ENCODE measurements around the gene PFN2.
"Not testable (repeated sequence)": the region's sequence is repeated elsewhere in the genome, so short reads cannot be mapped to it uniquely, and the experiment has no call there.

The PFN2 gene, protein sequence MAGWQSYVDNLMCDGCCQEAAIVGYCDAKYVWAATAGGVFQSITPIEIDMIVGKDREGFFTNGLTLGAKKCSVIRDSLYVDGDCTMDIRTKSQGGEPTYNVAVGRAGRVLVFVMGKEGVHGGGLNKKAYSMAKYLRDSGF

DNA sequence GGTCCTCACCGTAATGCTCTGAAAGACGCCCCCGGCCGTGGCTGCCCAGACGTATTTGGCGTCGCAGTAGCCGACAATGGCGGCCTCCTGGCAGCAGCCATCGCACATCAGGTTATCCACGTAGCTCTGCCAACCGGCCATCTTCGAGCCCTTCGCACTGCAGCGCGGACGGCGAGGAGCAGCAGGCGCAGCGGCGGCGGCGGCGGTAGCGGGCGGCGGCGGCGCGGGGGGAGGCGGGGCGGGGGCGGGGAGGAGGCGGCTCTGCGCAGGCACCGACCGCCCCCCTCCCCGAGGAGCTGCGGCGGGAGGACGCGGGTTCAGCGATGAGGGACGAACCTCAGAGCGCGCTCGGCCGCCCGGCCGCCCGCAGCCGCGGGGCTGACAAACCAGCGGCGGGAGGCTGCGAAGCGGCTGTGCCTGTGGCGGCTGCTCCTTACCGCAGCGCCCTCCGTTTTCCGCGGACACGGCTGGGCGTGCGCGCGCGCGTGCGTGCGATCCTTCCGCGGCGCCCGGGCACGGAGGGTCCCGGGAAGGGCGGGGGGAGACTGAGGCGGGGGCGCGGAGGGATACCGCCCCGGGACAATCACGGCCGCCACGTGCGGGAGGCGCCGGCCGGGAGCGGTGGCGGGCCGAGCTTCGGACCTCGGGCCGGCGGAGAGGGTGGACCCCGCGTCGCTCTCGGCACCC, at the start of gene PFN2:
Gene PFN2 (minus strand): TSS at position 180 of the 687 bp plus-strand sequence. CDS start 39 bp downstream, at position 141.
- DNase-seq: peak; percentile 29

DNA sequence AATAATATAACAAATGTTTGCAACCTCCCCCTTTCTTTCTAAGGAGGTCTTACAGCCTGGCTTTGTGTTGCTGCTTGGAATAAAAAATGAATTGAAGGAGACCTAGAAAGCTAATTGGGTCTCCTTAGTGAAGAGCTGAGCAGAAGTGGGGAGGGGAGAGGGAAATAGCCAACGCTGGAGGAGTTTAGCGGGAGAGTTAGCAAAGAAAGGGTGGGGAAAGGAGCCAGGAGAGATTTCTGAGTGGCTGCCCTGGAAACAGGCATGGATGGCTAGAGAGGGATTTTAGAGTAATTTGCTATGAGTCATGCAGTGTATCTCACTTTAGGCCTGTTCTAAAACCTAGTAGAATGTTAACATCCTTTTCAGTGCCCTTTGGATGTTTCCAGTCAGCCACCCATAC, 45.2 kb upstream of the PFN2 start:
- DNase-seq: no peak

DNA sequence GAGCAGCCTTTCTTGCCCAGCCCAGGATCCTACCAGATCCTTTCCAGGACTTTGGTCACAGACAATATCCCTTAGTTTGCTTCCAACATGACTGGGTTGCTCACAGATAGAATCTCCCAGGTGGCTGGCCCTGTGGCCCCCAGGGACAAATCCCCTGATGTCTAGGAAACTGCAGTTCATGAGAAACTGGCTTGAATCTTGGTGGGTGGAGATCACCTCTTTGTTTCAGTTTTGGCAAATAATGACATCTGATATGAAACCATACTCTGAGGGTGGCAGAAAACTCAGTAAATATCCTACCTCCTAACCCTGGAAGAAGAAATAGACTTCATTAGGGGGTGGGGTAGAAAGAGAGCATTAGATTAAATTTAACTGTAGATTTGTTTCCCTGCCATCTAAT, 44.1 kb upstream of the PFN2 start:
- DNase-seq: no peak

DNA sequence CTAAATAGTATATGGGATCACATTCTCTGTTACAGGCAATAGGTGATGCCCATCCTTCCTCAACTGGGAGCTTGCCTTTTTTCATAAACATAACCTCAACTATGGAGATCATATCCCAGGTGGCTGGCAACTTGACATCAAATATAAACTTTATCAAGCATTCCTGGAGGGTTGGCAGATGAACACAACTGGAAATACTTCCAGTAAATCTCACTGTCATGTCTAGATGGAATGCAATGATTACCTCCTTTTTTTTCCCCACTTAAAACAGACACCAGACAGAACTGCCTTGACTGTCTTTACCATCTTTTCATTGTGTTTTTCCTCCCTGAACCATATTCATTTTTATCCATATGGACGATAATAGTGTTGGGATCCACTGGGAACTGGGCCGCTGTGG, 43.1 kb upstream of the PFN2 start:
- DNase-seq: no peak

DNA sequence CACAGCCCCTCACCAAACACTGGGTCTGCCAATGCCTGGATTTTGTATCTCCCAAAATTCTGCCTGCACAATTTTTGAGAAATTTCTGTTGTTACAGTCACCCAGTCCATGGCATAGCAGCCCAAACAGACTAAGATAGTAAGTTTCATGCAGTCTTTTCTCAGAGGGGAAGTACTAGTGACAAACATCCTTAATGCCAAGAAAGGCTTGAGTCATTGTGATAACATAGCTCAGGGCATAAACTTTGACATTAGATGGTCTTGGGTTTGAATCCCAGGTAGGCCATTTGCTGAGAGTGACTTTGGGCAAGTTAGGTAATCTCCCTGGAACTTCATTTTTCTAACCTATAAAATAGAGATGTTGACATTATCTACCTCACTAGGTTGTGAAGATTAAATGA, 36.1 kb upstream of the PFN2 start:
- no peak for DNase-seq

DNA sequence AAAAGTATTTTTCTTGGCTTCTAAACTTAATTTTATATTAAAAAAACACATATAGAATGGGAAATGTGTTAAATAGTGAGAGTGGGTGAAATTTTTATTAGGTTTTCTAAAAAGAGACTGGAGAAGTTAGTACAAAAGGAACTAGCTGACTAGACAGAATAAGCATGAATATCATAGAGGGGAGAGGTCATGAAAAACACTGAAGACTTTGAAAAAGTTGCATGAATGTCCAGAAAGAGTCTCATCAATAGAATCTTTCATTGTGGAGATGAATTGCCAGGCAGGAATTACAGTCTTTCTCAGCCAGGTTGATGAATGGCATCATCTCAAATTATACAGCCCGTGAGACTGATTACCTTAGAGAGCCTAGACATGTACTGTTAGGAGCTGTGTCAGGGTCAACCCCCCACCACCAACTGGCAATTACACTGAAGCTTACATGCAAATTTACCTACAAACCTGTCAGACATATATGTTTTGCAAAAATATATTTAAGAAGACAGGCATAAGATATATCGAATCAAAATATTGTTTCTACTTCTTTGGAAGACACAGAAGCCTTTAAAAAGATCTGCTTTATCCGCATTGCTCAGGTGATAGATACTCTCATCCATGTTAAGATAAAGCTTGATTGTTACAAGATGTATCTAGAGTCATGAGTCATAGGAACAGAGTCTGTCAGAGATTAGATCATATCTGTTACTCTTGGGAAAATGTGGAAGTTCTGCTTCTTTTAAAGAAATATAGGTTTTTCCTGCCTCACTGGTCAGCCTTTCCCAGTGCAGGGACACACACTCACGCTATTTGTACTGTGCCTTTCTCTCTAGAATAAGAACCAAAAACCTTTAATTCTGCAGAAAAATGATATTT, 34.8 kb upstream of the PFN2 start:
- DNase-seq: no peak

DNA sequence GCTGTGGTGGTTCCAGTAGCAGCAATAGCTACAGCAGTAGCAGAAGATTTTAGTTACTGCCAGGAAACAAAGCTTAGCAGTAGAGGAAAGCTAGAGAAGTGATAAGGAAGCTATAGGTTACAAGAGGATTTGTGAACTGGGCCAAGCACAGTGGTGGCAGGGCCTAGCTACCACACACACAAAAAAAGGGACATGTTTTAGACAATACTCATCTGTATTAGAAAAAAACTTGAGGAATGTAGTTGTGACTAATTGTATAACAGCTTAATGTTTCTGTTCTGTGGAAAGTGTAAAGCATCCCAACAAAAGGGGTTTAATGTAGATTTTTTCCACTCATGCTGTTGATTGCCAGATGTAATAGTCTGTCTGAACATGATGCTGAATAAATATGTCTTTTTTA, 29.9 kb upstream of the PFN2 start:
- no peak for DNase-seq

DNA sequence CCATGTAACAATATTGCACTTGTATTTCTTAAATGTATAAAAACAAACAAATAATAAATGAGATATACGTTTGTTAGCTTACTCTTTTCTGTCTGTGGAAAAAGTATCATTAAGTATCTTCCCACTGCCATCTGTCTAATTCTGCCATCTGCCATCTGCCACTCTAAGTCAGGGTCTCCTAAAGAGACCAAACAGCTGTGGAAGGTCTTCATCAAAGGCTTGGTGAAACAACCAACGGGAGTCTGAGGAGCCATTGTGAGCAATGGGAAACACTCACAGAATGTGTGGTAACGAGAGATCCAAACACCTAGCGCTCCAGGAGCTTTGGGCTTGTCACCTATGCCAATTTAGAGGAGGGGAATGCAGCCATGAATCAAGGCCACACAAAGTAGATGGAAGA, 28.7 kb upstream of the PFN2 start:
- DNase-seq: peak; percentile 15

DNA sequence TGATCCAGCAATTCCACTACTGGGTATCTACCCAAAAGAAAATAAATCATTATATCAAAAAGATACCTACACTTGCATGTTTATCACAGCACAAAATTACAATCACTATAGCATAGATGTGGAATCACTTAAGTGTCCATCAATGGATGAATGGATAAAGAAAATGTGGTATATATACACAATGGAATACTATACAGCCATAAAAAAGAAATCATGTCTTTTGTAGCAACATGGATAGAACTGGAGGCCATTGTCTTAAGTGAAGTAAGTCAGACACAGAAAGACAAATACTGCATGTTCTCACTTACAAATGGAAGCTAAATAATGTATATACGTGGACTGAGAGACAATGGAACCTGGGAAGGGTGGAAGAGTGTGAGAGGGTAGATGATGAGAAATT, 28.3 kb upstream of the PFN2 start:
- DNase-seq: no peak

DNA sequence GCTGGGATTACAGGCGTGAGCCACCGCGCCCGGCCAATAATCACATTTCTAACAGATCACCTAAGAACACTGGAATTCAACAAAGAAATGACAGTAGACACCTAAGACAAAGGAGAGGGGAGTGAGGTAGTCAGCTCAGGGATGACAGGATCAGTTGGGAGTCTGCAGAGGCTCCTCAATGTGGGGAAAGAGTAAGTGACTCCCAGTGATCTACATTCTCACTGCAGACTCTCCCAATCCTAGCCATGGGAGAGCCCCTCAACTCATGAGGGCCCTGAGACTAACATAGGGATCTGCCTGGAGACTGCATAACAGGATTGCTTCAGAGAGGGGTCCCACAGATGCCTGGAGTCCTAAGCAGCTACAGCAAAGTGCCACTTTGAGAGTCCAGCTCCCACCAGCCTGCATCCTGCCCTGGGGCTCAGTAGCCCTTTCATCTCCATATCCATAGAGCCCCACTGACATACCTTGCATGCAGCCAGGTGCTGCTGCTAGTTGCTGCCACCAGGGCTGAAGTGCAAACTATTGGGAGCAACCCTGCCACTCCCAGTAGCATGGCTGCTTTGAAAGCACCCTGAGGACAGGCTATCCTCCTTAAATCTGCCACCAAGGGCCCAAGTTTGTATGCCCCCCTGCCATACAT, 21.8 kb upstream of the PFN2 start:
- DNase-seq: no peak

DNA sequence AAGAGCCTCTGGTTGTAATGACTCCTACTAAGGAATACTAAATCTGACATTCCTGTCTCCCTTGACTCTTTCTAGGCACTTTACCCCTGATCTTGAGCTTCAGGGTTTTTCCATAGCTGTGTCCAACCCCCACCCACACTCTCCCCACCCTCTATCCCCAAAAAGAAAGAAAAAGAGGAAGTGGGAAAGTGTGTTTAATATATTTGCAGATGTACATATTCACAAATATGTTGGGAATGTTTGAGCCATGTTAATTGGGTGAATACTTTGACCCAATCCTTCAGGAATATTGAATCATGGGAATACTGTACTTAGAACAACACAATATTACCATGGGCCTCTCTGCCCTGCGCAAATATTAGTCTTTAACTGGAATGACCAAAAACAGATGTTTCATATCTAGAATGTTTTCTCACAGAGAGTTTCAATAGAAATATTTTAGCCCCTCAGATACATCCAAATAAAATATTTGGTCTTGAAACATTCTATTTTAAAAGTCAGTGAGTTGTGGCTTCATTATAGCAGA, 19.8 kb upstream of the PFN2 start:
- DNase-seq: no peak

DNA sequence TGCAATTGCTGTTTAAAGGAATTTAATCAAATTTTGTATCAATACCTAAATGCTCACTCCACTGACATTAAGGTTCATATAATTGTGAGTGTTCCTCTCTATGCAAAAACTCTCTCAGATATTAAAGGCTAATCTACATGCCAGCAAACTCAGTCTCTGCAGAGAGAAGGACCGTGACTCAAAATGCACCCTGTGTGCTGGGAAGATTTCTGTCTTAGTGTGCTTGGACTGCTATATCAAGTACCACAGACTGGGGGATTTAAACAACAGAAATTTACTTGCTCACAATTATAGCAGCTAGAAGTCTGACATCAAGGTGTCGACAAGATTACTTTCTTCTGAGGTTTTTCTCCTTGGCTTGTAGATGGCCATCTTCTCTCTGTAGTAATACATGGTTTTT, 18.6 kb upstream of the PFN2 start:
- DNase-seq: no peak

DNA sequence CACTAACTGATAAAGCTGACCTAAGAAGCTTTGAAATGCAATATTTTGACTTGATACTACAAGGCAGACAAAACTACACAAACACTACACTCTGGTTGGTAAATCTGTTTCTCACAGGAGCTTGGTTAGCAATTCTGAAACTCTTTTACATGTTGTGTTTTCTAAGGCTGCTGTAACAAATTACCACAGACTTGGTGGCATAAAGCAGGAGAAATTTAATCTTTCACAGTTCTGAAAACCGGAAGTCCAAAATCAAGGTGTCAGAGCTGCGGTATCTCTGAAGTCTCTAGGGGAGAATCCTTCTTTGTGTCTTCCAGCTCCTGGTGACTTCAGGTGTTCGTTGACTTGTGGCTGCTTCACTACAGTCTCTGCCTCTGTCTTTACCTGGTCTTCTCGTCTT, 12.9 kb upstream of the PFN2 start:
- DNase-seq: no peak

DNA sequence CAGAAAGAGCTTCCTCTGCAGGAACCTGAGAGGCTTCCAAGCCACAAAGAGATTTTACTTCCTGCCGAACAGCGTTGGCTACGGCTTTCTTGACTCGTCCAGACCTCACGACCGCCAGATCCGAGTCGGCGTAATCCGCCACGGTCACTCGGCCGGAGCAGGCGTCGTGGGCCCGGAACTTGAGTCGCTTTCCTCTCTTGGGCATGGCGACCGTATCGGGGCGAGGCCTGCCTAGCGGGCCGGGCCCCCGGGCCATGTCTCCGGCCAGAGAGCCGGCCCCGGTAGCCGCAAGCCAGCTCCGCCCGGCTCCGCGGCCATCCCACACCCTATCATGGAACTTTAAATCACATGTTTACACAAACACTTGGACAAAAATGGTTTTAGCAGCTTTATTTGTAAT, 12.4 kb upstream of the PFN2 start:
- DNase-seq: not testable (repeated sequence)

DNA sequence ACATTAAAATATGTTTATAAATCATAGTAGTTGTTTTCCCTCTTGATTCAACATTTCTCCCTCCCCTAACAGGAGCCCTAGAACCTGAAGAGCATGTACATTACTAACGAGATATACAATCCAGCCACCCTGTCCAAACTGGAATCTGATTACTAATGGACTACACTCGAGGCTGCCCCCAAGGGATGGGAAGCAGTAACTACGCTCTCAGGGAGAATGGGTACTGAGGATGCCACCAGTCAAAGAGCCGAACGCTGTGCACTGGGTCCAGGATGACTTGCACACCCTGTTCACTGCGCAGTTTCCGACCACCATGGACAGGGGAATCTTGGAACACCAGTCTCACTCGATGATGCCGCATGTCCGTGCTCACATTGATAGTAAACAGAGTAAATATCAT, 11.3 kb upstream of the PFN2 start:
- DNase-seq: not testable (repeated sequence)

DNA sequence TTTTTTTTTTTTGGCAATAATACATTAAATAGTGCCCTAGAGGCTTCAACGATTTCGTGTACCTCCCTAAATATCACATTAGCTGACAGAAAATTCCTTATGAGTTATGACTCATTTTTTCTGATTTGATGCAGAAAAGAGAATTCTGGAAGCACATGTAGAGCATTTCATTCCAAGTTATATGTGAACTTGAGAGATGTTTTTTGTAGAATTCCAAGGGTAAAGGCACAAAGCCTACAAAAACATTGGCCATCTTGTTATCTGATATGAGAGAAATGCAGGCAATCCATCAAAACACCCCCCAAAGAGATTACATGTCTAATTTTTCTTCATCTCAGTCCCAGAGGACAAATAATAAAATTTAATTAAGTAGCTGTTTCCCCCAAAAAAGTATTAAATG, 6.7 kb upstream of the PFN2 start:
- DNase-seq: no peak

DNA sequence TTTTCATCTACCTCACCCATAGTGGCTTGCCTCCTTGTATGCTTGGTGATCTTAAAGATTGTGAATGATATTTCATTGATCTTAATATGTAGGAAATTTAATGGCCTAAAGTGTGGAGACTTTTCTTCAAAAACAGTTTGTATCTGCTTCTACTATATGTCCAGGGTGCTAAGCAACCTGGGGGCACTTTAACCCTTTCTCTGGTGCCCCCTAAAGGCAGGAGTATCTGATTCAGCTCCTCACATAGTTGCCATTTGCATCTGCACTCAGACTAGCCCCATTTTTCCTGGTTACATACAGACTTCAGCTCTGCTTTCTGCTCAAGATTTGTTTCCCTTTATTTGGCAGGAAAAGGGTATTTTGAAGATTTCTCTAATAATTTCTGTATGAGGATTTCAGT, 5.2 kb upstream of the PFN2 start:
- no peak for DNase-seq

DNA sequence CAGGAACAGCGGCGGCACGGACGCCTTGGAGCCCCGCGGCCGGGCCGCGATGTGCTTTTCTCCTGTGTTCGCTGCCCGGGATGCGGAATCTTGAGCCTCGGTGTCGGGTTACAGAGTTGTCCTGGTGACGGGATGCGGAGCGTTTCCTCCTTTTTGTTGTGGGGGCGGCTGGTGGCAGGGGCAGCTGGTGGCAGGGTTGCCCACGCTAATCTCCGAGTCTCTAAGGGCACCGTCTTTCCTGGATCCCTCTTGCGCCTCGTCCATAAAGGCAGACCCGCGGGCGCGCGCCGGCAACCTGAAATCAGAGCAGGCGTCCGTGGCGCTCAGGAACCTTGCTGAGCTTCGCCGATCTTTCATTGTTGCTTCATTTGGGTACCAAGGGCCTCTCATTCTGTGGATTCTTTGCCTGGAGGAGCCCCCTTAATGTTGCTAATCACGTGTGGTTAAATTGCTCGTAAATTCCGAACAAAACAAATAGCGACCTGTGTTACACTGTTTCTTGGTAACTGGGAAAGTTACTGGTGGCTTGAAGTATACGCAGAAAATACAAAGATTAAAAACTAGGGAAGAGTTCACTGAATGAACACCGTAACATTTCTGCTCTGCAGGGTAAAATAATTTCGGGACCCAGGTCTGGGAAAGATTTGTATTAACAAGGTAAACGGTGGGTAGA, 844 bp upstream of the PFN2 start:
- DNase-seq: peak; percentile 36

DNA sequence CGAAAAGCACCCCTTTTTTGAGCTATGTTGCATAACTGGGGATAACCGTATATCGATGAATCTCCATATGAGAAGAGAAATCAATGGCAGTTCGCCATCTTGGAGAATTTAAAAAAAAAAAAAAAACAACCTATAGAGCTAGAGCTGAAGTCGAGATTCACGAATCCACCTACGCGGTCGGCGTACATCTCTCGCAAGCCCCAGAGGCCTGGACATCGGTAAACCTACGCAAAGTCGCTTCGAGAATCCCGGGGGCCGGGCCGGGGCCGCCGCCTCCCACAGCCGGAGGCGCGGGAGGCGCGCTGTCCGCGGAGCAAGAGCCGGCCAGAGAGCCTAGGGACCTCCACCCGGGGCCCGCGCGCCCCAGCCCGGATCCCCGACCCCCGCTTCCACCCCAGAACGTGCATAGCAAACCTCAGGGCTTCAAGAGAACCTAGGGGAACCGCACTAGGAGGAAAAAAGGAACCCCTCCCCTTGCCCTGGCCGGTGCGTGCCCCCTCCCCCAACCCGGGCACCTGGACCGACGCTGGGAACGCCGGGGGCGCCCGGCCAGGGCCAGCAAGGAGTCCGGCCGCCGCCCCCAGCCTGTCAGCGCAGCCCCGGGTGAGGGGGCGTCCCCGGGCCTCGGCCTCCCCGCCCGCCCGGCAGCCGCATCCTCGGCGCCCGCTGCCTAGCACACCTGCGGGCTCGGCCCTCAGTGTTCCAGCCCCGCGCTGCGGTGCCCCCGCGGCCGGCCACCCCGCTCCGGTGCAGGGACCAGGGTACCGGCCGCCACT, 567 bp downstream of the PFN2 start:
- peak; percentile 90 for DNase-seq

DNA sequence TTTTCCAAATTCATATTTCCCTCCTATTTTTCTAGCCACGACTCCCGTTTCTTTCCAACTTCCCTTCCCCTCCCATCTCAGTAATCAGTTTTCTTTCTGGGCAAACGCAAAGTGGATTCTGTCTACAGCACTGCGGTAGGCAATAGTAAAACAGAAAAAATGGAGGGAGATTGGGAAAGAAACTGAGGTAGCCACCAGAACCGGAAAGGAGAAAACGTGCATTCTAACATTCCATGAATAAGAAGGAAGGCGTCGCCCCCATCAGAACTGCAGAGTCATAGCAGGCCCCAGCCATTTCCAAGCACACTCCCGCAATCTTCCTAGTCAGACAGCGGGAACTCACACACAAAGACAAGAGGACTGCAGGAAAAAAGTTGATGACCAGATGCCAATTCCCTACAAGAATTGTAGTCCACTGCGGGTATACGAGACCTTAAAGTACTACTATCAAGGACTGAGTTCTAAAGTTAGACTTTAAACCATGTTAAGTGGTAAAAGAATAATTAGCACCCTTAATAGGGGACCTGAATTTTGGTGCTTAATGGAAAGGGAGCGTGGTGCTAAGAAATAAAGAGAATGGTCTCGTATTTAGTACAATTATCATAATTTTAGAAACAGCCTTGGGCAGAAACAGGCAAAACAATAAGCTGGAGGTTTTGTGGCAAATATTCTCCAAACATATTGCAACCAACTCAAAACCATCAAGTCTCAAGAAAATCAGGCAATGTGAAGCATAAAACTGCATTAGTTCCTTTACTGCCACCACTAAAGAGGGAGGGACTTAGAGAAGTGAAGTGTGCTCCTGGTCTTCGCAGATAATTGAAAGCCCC, 1.4 kb downstream of the PFN2 start:
- peak; percentile 69 for DNase-seq

DNA sequence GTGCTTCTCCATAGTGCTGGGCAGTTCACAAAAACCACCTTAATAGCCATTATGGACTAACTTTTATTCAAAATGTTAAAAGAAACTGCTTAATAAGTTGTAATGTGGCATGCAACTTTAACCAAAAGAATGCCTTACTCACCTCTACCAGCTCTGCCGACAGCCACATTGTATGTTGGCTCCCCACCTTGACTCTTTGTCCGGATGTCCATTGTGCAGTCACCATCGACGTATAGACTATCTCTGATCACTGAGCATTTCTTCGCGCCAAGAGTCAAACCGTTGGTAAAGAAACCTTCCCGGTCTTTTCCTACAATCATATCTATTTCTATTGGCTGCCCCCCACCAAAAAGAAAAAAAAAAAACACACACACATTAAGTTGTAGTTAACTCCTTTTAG, 2.5 kb downstream of the PFN2 start:
- DNase-seq: no peak
